GM18502 (cell line): ENCODE data around the gene CCDC141.

ENCODE experiments used
- ATAC-seq: cut with Tn5 transposase; IDR thresholded peaks from one replicate; pipeline ENCODE4 v1.9.1; 2021; ENCODE audit warnings: mild to moderate bottlenecking; ENCODE audit not compliant: unreplicated experiment, poor library complexity

The CCDC141 gene

DNA sequence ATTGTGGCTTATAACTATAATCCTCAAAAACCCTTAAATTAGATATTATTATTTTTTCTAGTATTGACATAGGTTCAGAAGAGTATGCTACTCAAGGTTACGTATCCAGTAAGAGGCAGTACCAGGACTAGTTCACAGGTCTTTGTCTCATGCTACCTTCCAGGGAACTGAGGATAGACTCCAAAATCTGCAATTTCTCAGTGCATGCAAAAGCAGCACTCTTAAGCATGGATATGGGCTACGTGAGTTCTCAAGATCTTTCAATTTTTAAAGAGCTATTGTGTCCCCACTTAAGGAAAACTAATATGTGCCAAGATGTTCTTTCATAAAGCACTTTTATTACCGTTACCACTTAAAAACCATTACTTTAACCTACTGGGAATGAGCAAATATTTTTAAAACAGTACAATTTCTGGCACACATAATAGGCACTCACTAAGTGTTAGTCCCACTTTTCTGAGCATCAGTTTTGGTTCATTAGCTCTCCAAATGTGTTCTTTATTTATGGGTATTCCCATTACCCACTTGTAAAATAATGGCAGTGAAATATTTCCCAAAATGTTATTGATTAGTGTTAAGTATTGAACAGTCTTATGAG is 128.9 kb downstream of the CCDC141 start:
- no peak for ATAC-seq

- no peak for ATAC-seq
Observed at GRCh38 chr2:178917555-178917954, 132.4 kb downstream of the CCDC141 start.

- no peak for ATAC-seq
Observed at GRCh38 chr2:178915423-178916173, 134.3 kb downstream of the CCDC141 start.

GRCh38 chr2:178914259-178914849 is 135.6 kb downstream of the CCDC141 start:
- peak; percentile 95 for ATAC-seq

DNA sequence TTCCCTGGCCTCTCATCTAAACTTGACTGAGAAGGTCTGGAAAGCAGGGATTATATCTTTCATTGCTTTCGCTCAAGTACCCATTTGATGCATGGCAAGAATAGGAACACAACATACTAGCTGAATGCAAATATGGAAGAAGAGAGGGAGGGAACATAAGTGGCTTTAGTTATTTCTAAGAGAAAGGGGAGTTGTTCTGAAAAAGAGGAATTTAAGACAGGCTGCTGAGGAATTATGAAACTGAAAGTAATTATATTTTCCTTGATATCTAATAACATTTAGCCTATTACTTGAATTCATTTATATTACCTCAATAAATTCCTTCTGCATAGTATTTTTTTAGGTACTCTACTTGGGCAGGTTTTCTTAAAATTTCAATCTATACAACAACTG is 136.9 kb downstream of the CCDC141 start:
- ATAC-seq, result no peak

GRCh38 chr2:178912416-178913048 is 137.4 kb downstream of the CCDC141 start:
- ATAC-seq, result no peak

DNA sequence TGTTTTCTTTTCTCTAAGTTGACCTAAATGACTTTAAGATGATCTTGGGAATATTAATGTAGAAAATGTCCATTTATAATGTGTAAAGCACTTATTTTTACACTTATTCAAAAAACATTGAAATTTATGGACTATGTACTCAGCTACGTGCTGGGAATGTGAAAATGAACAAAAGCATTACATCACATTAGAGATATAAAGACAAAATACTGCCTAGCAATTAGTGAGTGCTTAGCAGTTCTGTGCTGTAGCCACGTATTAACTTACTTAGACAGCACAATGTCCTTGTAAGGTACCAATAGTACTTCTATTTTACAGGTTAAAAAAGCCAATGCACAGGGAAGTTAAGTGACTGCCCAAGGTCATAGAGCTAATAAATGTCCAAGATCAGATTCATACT is 138.9 kb downstream of the CCDC141 start:
- no peak for ATAC-seq

- no peak for ATAC-seq
Observed at GRCh38 chr2:178910005-178910404, 139.9 kb downstream of the CCDC141 start.

DNA sequence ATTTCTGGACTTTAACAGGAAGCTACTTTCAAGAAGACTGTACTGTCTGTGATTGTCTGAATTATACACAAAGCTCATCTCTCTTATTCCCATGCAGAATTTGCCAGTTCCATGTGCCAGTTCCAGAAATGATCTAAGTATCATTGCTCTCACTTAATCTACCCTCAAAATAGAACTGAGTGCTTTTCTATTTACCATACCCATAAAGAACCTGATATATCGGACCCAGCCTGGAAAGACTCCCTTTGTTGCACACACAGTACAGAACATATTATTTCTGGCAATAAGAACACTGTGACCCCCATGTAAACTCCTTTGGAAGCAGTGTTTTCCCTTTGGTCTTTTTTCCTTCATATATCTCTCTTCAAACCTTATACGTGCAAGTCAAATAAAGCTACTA is 140.4 kb downstream of the CCDC141 start:
- no peak for ATAC-seq

- ATAC-seq, result no peak
Observed at GRCh38 chr2:178908810-178909209, 141.1 kb downstream of the CCDC141 start.

DNA sequence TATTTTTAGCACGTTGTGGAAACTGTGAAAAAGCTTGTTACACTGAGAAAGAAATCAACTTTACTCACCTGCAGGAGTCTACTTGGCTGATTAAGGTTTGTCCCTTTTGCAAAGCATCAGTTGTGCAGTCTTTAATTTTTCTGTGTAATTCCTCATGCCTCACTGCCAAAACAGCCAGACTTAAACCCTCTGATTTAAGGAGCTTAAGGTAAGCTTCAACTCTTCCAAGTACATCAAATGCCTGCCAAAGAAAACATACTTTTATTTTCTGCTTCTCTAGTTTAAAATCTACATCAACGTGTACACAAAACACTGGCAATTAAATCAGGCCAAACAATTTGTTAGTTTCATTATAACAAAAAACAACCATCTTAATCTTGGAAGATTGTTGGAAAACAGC is 144.7 kb downstream of the CCDC141 start:
- ATAC-seq, result no peak

DNA sequence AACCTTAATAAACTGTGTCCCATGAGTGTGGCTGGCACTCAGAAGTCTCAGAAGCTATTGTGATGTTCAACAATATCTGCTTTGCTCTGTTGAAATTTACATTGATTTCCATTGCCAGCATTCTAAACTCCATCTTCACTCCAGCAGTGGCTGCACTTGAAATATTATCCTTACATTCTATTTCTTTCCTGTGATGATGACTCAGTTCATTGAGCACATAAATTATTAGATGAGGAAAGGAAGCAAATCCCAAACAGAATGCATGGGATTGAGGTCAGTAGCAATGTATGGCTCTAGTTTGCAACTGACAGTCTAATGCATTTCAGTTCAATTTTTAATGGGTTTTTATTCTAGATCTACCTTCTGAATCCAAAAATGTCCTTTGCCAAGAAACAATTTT is 150.3 kb downstream of the CCDC141 start:
- ATAC-seq, result no peak

- ATAC-seq, result no peak
Observed at GRCh38 chr2:178895872-178896271, 154.1 kb downstream of the CCDC141 start.

GRCh38 chr2:178895171-178895570 is 154.8 kb downstream of the CCDC141 start:
- no peak for ATAC-seq

- ATAC-seq, result no peak
Observed at GRCh38 chr2:178892751-178893625, 156.9 kb downstream of the CCDC141 start.

DNA sequence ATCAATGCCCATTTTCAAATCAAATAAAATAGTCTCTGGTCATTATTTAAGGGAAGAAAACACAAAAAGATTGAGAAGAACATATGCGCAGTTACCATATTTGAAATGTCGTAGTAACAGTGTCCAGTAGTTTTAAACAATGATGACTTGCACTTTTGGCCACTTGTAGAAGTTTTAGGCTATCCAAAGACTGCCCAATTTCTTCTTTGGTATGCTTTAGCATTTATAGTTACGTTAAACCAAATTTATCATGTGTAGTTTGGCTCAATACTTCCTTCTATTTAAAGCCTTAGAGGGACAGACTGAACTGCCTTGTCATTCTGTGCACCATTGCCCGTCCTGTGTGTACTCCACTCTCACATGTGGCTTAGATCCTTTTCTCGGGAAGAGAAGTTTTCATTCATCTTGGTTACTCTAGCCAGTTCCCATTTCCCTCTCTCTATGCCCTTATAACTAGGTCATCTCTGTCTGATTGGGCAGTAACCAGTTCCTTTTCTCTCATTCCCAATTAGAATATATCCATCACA is 157.9 kb downstream of the CCDC141 start:
- ATAC-seq, result no peak

- peak; percentile 92 for ATAC-seq
Observed at GRCh38 chr2:178891265-178891958, 158.5 kb downstream of the CCDC141 start.

- ATAC-seq, result no peak
Observed at GRCh38 chr2:178886006-178886405, 163.9 kb downstream of the CCDC141 start.

- no peak for ATAC-seq
Observed at GRCh38 chr2:178884440-178884839, 165.5 kb downstream of the CCDC141 start.
